Pancreas (tissue), 10 donors: Measurements from ENCODE around the gene CCK. TPM values are rescaled to one million over a fixed set of nuclear protein-coding genes. Genes with fewer than 3 reads are reported as not detected.

ENCODE experiments used
- ATAC-seq, 4 donors: fragments of 200-7000 bp; cut with Tn5 transposase; one replicate each; pipeline versions ENCODE4 v1.8.0 to v1.9.1; 2020; ENCODE audit warnings: mild to moderate bottlenecking in 4 of 4, moderate library complexity in 4 of 4
- DNase-seq, 6 donors: peaks; one replicate each; pipeline ENCODE4 v3.0.0-alpha.2; 2020
- FAIRE-seq: peaks from 2 replicates; lab custom pipeline; 2012; peaks lifted over from hg19 to GRCh38; lab: Jason Lieb, UNC
- H3K27ac ChIP-seq, 4 donors: fragments of 200-600 bp; sonication (generic); 1 replicate in 3 of 4; 2 replicates in 1 of 4; pipeline versions ENCODE4 v1.5.0 to v1.8.0; 2020
- H3K27me3 ChIP-seq, 4 donors: fragments of 200-600 bp; one replicate each; pipeline ENCODE4 v1.8.0; 2021
- H3K36me3 ChIP-seq, 3 donors: fragments of 200-600 bp; sonication (generic) in 1 of 3; one replicate each; pipeline versions ENCODE4 v1.5.0 to v1.8.0; 2020 to 2021
- H3K4me1 ChIP-seq, 3 donors: fragments of 200-600 bp; one replicate each; pipeline ENCODE4 v1.8.0; 2021
- H3K4me3 ChIP-seq, 4 donors: fragments of 200-600 bp; sonication (generic) in 2 of 4; one replicate each; pipeline versions ENCODE4 v1.5.0 to v1.8.0; 2020 to 2021
- H3K9me3 ChIP-seq, 4 donors: fragments of 200-600 bp; one replicate each; pipeline ENCODE4 v1.8.0; 2021
- CTCF ChIP-seq, 4 donors: fragments of 200-600 bp; sonication (generic) in 3 of 4; IDR thresholded peaks; one replicate each; pipeline versions ENCODE4 v1.5.0 to v1.8.0; 2021; ENCODE audit warnings: antibody characterized with exemption in 4 of 4
- WGBS, 2 donors: extraction: QIAGEN DNeasy Blood & Tissue Kit; methylation state at CpG; one replicate each; pipeline ENCODE4 v1.1.7; 2013; 5-methylcytosine and 5-hydroxymethylcytosine counted together
- intact Hi-C, 3 donors: fragments of 100-400 bp; cut with DNase I; formaldehyde crosslinking; loops; one replicate each; pipeline versions ENCODE4 v1.11.1 to v1.14.2; 2022
- polyA plus RNA-seq, 2 donors: library from polyadenylated mRNA; stranded (reverse); fragments of 200-250 nt; gene quantifications; one replicate each; pipeline ENCODE4 v1.2.3, GENCODE V29; 2013
- total RNA-seq, 6 donors: library from RNA; stranded (reverse); fragmentation: NEBNext Ultra II Directional in 4 of 6; extraction: Animal tissue kit (Norgen Biotek cat#: 25700) in 4 of 6; gene quantifications; one replicate each; pipeline versions ENCODE4 v1.2.1 to v1.2.4, GENCODE V29; 2021 to 2023
- donor health status: healthy with polysubstance abuse.
- donor health status: DM: no; HTN: no; CAD: no; lungs with moderate emphysema.
- donor health status: DM: no; HTN: no; CAD: no.
- donor health status: control.
- donor health status: control.
- donor health status: Bipolar disorder and iron deficiency.
- donor health status: DM: yes; HTN: yes; CAD: no.
- donor health status: DM: no; HTN: no; CAD: no.
- donor health status: DM: no; HTN: no; CAD: no.
- donor health status: DM: yes; HTN: yes; CAD: no.

Gene CCK
- total and polyA plus RNA-seq, 8 donors: 0.22 to 0.38 (median 0.23) TPM; not detected in 5

GRCh38 chr3:42216931-42217333 lies 49.1 kb downstream of the CCK start:
- Histone ChIP-seq H3K4me1 (no peaks in the 10 kb centered on the region), H3K36me3 (peaks cover 0 to 12% (median 0%) of the 10 kb centered on the region in 3 donors), H3K4me3 (no peak overlapping the region), H3K27me3 (no peaks in the 10 kb centered on the region), H3K9me3 (no peaks in the 10 kb centered on the region), H3K27ac (no peak overlapping the region)
- WGBS, 2 donors: 87 to 95% methylated on average over 5 of the region's 5 CpGs
- ATAC-seq (no peak), FAIRE-seq (no peak), DNase-seq (no peak)
- intact Hi-C loops: no loop called here
- no peak for TF ChIP-seq CTCF (IDR thresholded peaks at IDR 0.05)

DNA sequence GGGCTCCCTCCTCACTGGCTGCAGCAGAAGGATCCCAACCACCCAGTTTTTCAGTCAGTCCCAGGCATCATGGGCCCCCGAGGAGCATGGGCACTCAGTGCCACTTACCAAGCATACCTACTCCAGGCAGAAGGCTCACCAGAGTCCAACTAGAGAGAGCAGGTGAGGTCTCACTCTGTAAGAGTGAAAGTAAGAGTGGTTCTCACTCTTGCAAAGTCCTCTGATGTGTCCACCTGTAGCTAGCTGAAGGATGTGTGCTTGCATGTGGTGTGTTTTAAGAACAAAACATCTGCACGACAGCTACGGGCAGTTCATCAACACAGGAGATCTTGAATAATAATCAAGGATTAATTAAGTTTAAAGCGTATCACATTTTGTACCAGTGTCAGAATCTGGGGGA lies 49.7 kb downstream of the CCK start:
- Histone ChIP-seq H3K4me1 (no peaks in the 10 kb centered on the region), H3K9me3 (no peaks in the 10 kb centered on the region), H3K4me3 (no peak overlapping the region), H3K27me3 (no peaks in the 10 kb centered on the region), H3K27ac (no peak overlapping the region), H3K36me3 (peaks cover 0 to 12% (median 0%) of the 10 kb centered on the region in 3 donors)
- WGBS, 2 donors: 94 to 95% methylated on average over 4 of the region's 4 CpGs
- ATAC-seq (no peak), FAIRE-seq (no peak), DNase-seq (no peak)
- intact Hi-C loops: no loop called here
- no peak for TF ChIP-seq CTCF (IDR thresholded peaks at IDR 0.05)

GRCh38 chr3:42214565-42215283 lies 51.3 kb downstream of the CCK start:
- no peak for TF ChIP-seq CTCF (IDR thresholded peaks at IDR 0.05)
- FAIRE-seq (no peak), ATAC-seq (no peak), DNase-seq (no peak)
- intact Hi-C loops: no loop called here
- peaks cover 0 to 14% (median 0%) of the 10 kb centered on the region in 3 donors for H3K36me3 ChIP-seq
- H3K27ac ChIP-seq: no peak overlapping the region
- no peaks in the 10 kb centered on the region for H3K9me3 ChIP-seq
- H3K4me3 ChIP-seq: no peak overlapping the region
- 85 to 89% methylated on average over 8 of the region's 8 CpGs for WGBS, 2 donors
- no peaks in the 10 kb centered on the region for H3K4me1 ChIP-seq
- H3K27me3 ChIP-seq: no peaks in the 10 kb centered on the region

GRCh38 chr3:42214064-42214463 lies 51.9 kb downstream of the CCK start:
- no peaks in the 10 kb centered on the region for H3K9me3 ChIP-seq
- FAIRE-seq: no peak
- WGBS, 2 donors: 84 to 95% methylated on average over 2 of the region's 2 CpGs
- H3K4me1 ChIP-seq: no peaks in the 10 kb centered on the region
- no peak overlapping the region for H3K4me3 ChIP-seq
- TF ChIP-seq CTCF (IDR thresholded peaks at IDR 0.05): no peak
- no peak overlapping the region for H3K27ac ChIP-seq
- H3K27me3 ChIP-seq: no peaks in the 10 kb centered on the region
- intact Hi-C loops: no loop called here
- no peak for ATAC-seq
- H3K36me3 ChIP-seq: peaks cover 0 to 14% (median 0%) of the 10 kb centered on the region in 3 donors
- DNase-seq: no peak

DNA sequence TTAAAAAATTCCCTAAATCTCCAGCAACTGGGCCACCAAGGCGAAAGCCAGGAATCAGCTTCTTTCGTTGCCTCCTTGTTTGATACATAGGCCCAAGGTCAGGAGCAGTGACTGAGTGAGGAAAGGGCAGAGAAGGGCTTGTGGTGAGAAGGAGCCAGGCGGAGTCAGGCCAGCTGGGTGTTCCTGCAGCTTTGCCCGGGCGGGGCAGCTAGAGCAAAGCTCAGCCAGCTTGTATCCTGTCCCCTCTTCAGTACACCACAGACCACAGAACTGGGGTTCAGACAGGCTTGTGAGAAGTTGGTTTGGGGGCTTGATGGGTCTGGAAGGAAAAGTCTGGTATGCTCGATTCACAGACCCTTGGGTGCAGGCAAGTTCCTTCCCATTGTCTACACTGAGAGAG lies 52.6 kb downstream of the CCK start:
- ATAC-seq (peak in 1 of 4 donors; percentile 32), FAIRE-seq (no peak), DNase-seq (no peak)
- no peak overlapping the region for H3K4me3 ChIP-seq
- H3K4me1 ChIP-seq: no peaks in the 10 kb centered on the region
- H3K36me3 ChIP-seq: peaks cover 0 to 14% (median 0%) of the 10 kb centered on the region in 3 donors
- no peaks in the 10 kb centered on the region for H3K27me3 ChIP-seq
- intact Hi-C loops: no loop called here
- H3K27ac ChIP-seq: no peak overlapping the region
- TF ChIP-seq CTCF (IDR thresholded peaks at IDR 0.05): no peak
- WGBS, 2 donors: 92 to 93% methylated on average over 6 of the region's 6 CpGs
- H3K9me3 ChIP-seq: no peaks in the 10 kb centered on the region
